Measurements from ENCODE around the gene MYOM1. TPM values are rescaled to one million over a fixed set of nuclear protein-coding genes. Genes with fewer than 3 reads are reported as not detected.

MYOM1 gene
- total and polyA plus RNA-seq, 7 donors = 3.3 to 37.7 (median 17.3) TPM

GRCh38 chr18:3172097-3172496, 47.7 kb downstream of the MYOM1 start:
- intact Hi-C loops (cut with DNase I) = loop anchor here (5.0 kb wide), 1 partner anchor 75 kb away; the partner anchor contains the start of gene MYL12A

DNA sequence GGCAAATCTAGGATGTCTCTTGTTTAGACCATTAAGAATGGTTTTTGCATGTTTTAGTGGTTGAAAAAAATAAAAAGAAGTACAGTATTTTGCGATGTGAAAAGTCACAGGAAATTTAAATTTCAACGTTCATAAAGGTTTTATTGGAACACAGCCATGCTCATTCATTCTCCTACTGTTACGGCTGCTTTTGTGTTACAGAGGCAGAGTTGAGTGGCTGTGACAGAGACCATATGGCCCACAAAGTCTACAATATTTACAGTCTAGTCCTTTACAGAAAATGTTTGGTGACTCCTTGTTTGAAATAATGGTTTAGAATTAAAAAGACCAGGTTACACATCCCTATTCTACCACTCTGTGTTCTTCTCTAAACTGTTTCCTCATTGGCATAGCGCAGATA, 48.1 kb downstream of the MYOM1 start:
- DNase-seq = no peak
- Histone ChIP-seq H3K36me3 (peaks cover 0 to 9% (median 0%) of the 10 kb centered on the region in 4 donors), H3K9me3 (no peaks in the 10 kb centered on the region), H3K27ac (peak overlapping the region in 2 of 4 donors; percentile 25 to 30), H3K4me3 (no peak overlapping the region), H3K27me3 (no peaks in the 10 kb centered on the region), H3K4me1 (peaks cover 0 to 15% (median 7%) of the 10 kb centered on the region in 4 donors)
- intact Hi-C loops (cut with DNase I) = loop anchor here (5.0 kb wide), 1 partner anchor 76 kb away; the partner anchor contains the start of gene MYL12A
- 58 to 67% methylated on average over 4 of the region's 4 CpGs for WGBS, 2 donors
- TF ChIP-seq CTCF (IDR thresholded peaks at IDR 0.05) (no peak), POLR2AphosphoS5 (IDR thresholded peaks at IDR 0.05) (peak in 1 of 4 donors; percentile 39), POLR2A (IDR thresholded peaks at IDR 0.05) (no peak)

More at GRCh38 chr18:3172097-3172496, 47.7 kb downstream of the MYOM1 start:
- peaks cover 0 to 4% (median 0%) of the 10 kb centered on the region in 4 donors for H3K36me3 ChIP-seq
- no peaks in the 10 kb centered on the region for H3K9me3 ChIP-seq
- no peak overlapping the region for H3K4me3 ChIP-seq
- no peaks in the 10 kb centered on the region for H3K27me3 ChIP-seq
- WGBS, 2 donors = 68 to 90% methylated on average over 3 of the region's 3 CpGs
- H3K4me1 ChIP-seq = peaks cover 0 to 15% (median 7%) of the 10 kb centered on the region in 4 donors
- TF ChIP-seq EP300 (IDR thresholded peaks at IDR 0.05) (no peak), POLR2A (IDR thresholded peaks at IDR 0.05) (no peak), CTCF (IDR thresholded peaks at IDR 0.05) (no peak), POLR2AphosphoS5 (IDR thresholded peaks at IDR 0.05) (no peak)
- peak overlapping the region in 2 of 4 donors; percentile 25 to 30 for H3K27ac ChIP-seq
- DNase-seq = no peak

GRCh38 chr18:3170441-3171161, 49.2 kb downstream of the MYOM1 start:
- intact Hi-C loops (cut with DNase I) = loop anchor here (5.0 kb wide), 1 partner anchor 77 kb away; the partner anchor contains the start of gene MYL12A
- Histone ChIP-seq H3K9me3 (no peaks in the 10 kb centered on the region), H3K4me1 (peaks cover 0 to 15% (median 7%) of the 10 kb centered on the region in 4 donors), H3K27ac (no peak overlapping the region), H3K36me3 (peaks cover 0 to 9% (median 0%) of the 10 kb centered on the region in 4 donors), H3K4me3 (no peak overlapping the region), H3K27me3 (no peaks in the 10 kb centered on the region)
- WGBS, 2 donors = 87 to 88% methylated on average over 6 of the region's 6 CpGs
- TF ChIP-seq CTCF (IDR thresholded peaks at IDR 0.05) (no peak), POLR2A (IDR thresholded peaks at IDR 0.05) (no peak), POLR2AphosphoS5 (IDR thresholded peaks at IDR 0.05) (no peak), EP300 (IDR thresholded peaks at IDR 0.05) (no peak)
- no peak for DNase-seq

- WGBS, 2 donors = 75% methylated on average over 4 of the region's 4 CpGs
- no peak for TF ChIP-seq POLR2AphosphoS5 (IDR thresholded peaks at IDR 0.05)
- TF ChIP-seq EP300 (IDR thresholded peaks at IDR 0.05) = no peak
- TF ChIP-seq POLR2A (IDR thresholded peaks at IDR 0.05) = no peak
- TF ChIP-seq CTCF (IDR thresholded peaks at IDR 0.05) = no peak
- intact Hi-C loops (cut with DNase I) = no loop called here
- no peaks in the 10 kb centered on the region for H3K27me3 ChIP-seq
- no peak overlapping the region for H3K27ac ChIP-seq
- no peaks in the 10 kb centered on the region for H3K9me3 ChIP-seq
- H3K4me3 ChIP-seq = no peak overlapping the region
- H3K4me1 ChIP-seq = no peaks in the 10 kb centered on the region
- no peak for DNase-seq
- peaks cover 0 to 51% (median 2%) of the 10 kb centered on the region in 4 donors for H3K36me3 ChIP-seq
These were observed 55.4 kb downstream of the MYOM1 start for GRCh38 chr18:3164381-3164780.

Data from sigmoid colon (tissue), 7 donors.